Astrocyte (in vitro differentiated cells and primary cell): ENCODE measurements around the gene GOLIM4. TPM values are rescaled to one million over a fixed set of nuclear protein-coding genes. Genes with fewer than 3 reads are reported as not detected.

Experiments used
- DNase-seq: peaks from one replicate; pipeline ENCODE4 v3.0.0-alpha.2; 2010; ENCODE audit warnings: low read depth
- FAIRE-seq: peaks from 2 replicates; lab custom pipeline; 2011; peaks lifted over from hg19 to GRCh38; lab: Jason Lieb, UNC
- H2AFZ ChIP-seq: 2 replicates; pipeline ENCODE4 v1.6.0; 2012; ENCODE audit warnings: low read depth, low read length, inconsistent platforms
- H3K27ac ChIP-seq: 2 replicates; pipeline ENCODE4 v1.5.1; 2011; ENCODE audit warnings: low read depth, low read length, inconsistent platforms
- H3K27me3 ChIP-seq: 2 replicates; pipeline ENCODE4 v1.6.0; 2011; ENCODE audit warnings: low read length, inconsistent platforms; ENCODE audit not compliant: insufficient read depth
- H3K36me3 ChIP-seq: 2 replicates; pipeline ENCODE4 v1.5.1; 2011; ENCODE audit warnings: low read length, inconsistent platforms; ENCODE audit not compliant: insufficient read depth
- H3K4me1 ChIP-seq: 2 replicates; pipeline ENCODE4 v1.5.1; 2011; ENCODE audit warnings: low read length, inconsistent platforms; ENCODE audit not compliant: insufficient read depth
- H3K4me2 ChIP-seq: 2 replicates; pipeline ENCODE4 v1.6.0; 2012; ENCODE audit warnings: low read length, inconsistent platforms
- H3K4me3 ChIP-seq: 2 replicates; pipeline ENCODE4 v1.5.1; 2011; ENCODE audit warnings: low read depth, mild to moderate bottlenecking, low read length, inconsistent platforms; ENCODE audit not compliant: insufficient read depth
- H3K79me2 ChIP-seq: 2 replicates; pipeline ENCODE4 v1.6.0; 2012; ENCODE audit warnings: mild to moderate bottlenecking, low read length, inconsistent platforms; ENCODE audit not compliant: insufficient read depth
- H3K9ac ChIP-seq: 2 replicates; pipeline ENCODE4 v1.6.0; 2012; ENCODE audit warnings: mild to moderate bottlenecking, low read length, inconsistent platforms
- H3K9me3 ChIP-seq: 2 replicates; pipeline ENCODE4 v1.5.1; 2012; ENCODE audit warnings: low read depth, mild to moderate bottlenecking, low read length, inconsistent platforms; ENCODE audit not compliant: insufficient read depth
- H4K20me1 ChIP-seq: 2 replicates; pipeline ENCODE4 v1.6.0; 2012; ENCODE audit warnings: low read length, inconsistent platforms; ENCODE audit not compliant: insufficient read depth
- H3K27ac Mint-ChIP-seq: one replicate; pipeline ENCODE4 v1.8.0; 2021; ENCODE audit warnings: mild to moderate bottlenecking, mixed read lengths; ENCODE audit not compliant: unreplicated experiment
- H3K27me3 Mint-ChIP-seq: one replicate; pipeline ENCODE4 v1.8.0; 2021; ENCODE audit warnings: low read depth, mixed read lengths; ENCODE audit not compliant: unreplicated experiment
- H3K36me3 Mint-ChIP-seq: one replicate; pipeline ENCODE4 v1.8.0; 2021; ENCODE audit warnings: low read depth, mixed read lengths; ENCODE audit not compliant: unreplicated experiment
- H3K4me1 Mint-ChIP-seq: one replicate; pipeline ENCODE4 v1.8.0; 2021; ENCODE audit warnings: low read depth, mixed read lengths; ENCODE audit not compliant: unreplicated experiment
- H3K4me3 Mint-ChIP-seq: one replicate; pipeline ENCODE4 v1.8.0; 2021; ENCODE audit warnings: mild to moderate bottlenecking, moderate library complexity, mixed read lengths; ENCODE audit not compliant: unreplicated experiment
- H3K9me3 Mint-ChIP-seq: one replicate; pipeline ENCODE4 v1.8.0; 2021; ENCODE audit warnings: mild to moderate bottlenecking, mixed read lengths; ENCODE audit not compliant: unreplicated experiment
- EZH2 ChIP-seq: IDR thresholded peaks from 2 replicates; pipeline ENCODE4 v1.6.1; 2012; ENCODE audit warnings: mild to moderate bottlenecking, low read length, inconsistent platforms; ENCODE audit not compliant: insufficient read depth
- total RNA-seq: library from RNA; stranded (reverse); gene quantifications from 2 replicates; pipeline ENCODE4 v1.2.1, GENCODE V29; 2021
- TF ChIP-seq, protein P1 (sequence below): IDR thresholded peaks from 2 replicates; pipeline ENCODE4 v1.5.1; 2011; ENCODE audit warnings: low read depth, mild to moderate bottlenecking, inconsistent platforms, low read length, moderate library complexity; ENCODE audit not compliant: insufficient read depth

The GOLIM4 gene
- total RNA-seq, 1 donor from 2014 or later = 51.5 TPM

- Histone ChIP-seq H3K79me2 (no peaks in the 10 kb centered on the region), H2AFZ (no peak overlapping the region), H3K27ac (no peak overlapping the region)
Measured at GRCh38 chr3:168117853-168118313, 22.2 kb upstream of the GOLIM4 start.

GRCh38 chr3:168117059-168117458, 21.3 kb upstream of the GOLIM4 start:
- no peak overlapping the region for H3K9ac ChIP-seq
- no peak overlapping the region for H3K4me2 ChIP-seq
- peaks cover 4% of the 10 kb centered on the region for H3K4me1 ChIP-seq
- no peaks in the 10 kb centered on the region for H3K27me3 ChIP-seq
- H3K27ac Mint-ChIP-seq = no peak overlapping the region
- no peaks in the 10 kb centered on the region for H3K79me2 ChIP-seq
- TF ChIP-seq EZH2 = no peak
- TF ChIP-seq, protein P1, sequence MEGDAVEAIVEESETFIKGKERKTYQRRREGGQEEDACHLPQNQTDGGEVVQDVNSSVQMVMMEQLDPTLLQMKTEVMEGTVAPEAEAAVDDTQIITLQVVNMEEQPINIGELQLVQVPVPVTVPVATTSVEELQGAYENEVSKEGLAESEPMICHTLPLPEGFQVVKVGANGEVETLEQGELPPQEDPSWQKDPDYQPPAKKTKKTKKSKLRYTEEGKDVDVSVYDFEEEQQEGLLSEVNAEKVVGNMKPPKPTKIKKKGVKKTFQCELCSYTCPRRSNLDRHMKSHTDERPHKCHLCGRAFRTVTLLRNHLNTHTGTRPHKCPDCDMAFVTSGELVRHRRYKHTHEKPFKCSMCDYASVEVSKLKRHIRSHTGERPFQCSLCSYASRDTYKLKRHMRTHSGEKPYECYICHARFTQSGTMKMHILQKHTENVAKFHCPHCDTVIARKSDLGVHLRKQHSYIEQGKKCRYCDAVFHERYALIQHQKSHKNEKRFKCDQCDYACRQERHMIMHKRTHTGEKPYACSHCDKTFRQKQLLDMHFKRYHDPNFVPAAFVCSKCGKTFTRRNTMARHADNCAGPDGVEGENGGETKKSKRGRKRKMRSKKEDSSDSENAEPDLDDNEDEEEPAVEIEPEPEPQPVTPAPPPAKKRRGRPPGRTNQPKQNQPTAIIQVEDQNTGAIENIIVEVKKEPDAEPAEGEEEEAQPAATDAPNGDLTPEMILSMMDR = no peak
- H4K20me1 ChIP-seq = no peaks in the 10 kb centered on the region
- H3K27ac ChIP-seq = no peak overlapping the region
- peak; percentile 75 for DNase-seq
- no peaks in the 10 kb centered on the region for H3K9me3 ChIP-seq
- H3K36me3 Mint-ChIP-seq = no peaks in the 10 kb centered on the region
- H3K36me3 ChIP-seq = no peaks in the 10 kb centered on the region
- H3K4me3 Mint-ChIP-seq = no peak overlapping the region
- H3K27me3 Mint-ChIP-seq = no peaks in the 10 kb centered on the region
- H2AFZ ChIP-seq = no peak overlapping the region
- no peak for FAIRE-seq
- H3K4me1 Mint-ChIP-seq = no peaks in the 10 kb centered on the region
- H3K9me3 Mint-ChIP-seq = no peaks in the 10 kb centered on the region
- H3K4me3 ChIP-seq = no peak overlapping the region

More at GRCh38 chr3:168117853-168118313, 22.2 kb upstream of the GOLIM4 start:
- Histone ChIP-seq H3K4me2 (no peak overlapping the region), H3K36me3 (no peaks in the 10 kb centered on the region), H3K9ac (no peak overlapping the region), H3K4me1 (peaks cover 4% of the 10 kb centered on the region), H3K27me3 (no peaks in the 10 kb centered on the region), H4K20me1 (no peaks in the 10 kb centered on the region), H3K4me3 (no peak overlapping the region), H3K9me3 (no peaks in the 10 kb centered on the region)
- no peaks in the 10 kb centered on the region for H3K9me3 Mint-ChIP-seq
- H3K36me3 Mint-ChIP-seq = no peaks in the 10 kb centered on the region
- H3K4me1 Mint-ChIP-seq = no peaks in the 10 kb centered on the region
- FAIRE-seq (no peak), DNase-seq (peak; percentile 17)
- no peaks in the 10 kb centered on the region for H3K27me3 Mint-ChIP-seq
- TF ChIP-seq EZH2 = no peak
- TF ChIP-seq, protein P1 = no peak
- no peak overlapping the region for H3K27ac Mint-ChIP-seq
- H3K4me3 Mint-ChIP-seq = no peak overlapping the region

DNA sequence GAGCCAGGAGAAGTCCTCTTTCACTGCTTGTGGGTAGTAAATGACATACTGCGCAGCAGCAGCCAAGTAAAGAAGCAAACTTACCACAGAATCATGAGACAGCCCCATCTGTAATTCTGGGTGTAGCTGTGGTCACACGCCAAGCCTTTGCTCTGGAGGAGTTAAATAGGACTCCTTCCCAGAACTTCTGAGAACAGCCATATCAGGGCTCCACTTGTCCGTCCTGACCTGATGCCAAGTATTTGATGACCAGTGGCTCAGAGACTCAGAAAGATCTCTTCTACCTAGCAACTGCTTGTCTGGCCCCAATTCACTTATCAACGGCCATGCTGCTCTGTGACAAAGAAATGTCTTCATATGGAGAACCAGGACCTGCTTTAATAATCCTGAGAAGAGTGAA, 20.6 kb upstream of the GOLIM4 start:
- H3K9me3 Mint-ChIP-seq = no peaks in the 10 kb centered on the region
- TF ChIP-seq, protein P1 = no peak
- no peak for TF ChIP-seq EZH2
- no peak overlapping the region for H3K4me2 ChIP-seq
- no peak overlapping the region for H3K4me3 Mint-ChIP-seq
- no peak overlapping the region for H3K27ac Mint-ChIP-seq
- no peaks in the 10 kb centered on the region for H3K4me1 Mint-ChIP-seq
- no peaks in the 10 kb centered on the region for H3K79me2 ChIP-seq
- H2AFZ ChIP-seq = no peak overlapping the region
- no peak overlapping the region for H3K27ac ChIP-seq
- no peaks in the 10 kb centered on the region for H3K27me3 Mint-ChIP-seq
- FAIRE-seq = no peak
- H3K4me3 ChIP-seq = no peak overlapping the region
- H3K27me3 ChIP-seq = no peaks in the 10 kb centered on the region
- no peak overlapping the region for H3K9ac ChIP-seq
- H3K9me3 ChIP-seq = no peaks in the 10 kb centered on the region
- H3K36me3 ChIP-seq = no peaks in the 10 kb centered on the region
- H4K20me1 ChIP-seq = no peaks in the 10 kb centered on the region
- no peaks in the 10 kb centered on the region for H3K36me3 Mint-ChIP-seq
- DNase-seq = peak; percentile 93
- peaks cover 4% of the 10 kb centered on the region for H3K4me1 ChIP-seq
